Middle frontal gyrus (tissue), 1 donor: ENCODE results near the gene MAN1B1.
"Not testable (repeated sequence)": the region's sequence is repeated elsewhere in the genome, so short reads cannot be mapped to it uniquely, and the experiment has no call there.

Experiments used
- DNase-seq: peaks from one replicate; pipeline ENCODE4 v3.0.0-alpha.2; 2015; ENCODE audit warnings: low spot score; ENCODE audit errors: extremely low spot score

The MAN1B1 gene

DNA sequence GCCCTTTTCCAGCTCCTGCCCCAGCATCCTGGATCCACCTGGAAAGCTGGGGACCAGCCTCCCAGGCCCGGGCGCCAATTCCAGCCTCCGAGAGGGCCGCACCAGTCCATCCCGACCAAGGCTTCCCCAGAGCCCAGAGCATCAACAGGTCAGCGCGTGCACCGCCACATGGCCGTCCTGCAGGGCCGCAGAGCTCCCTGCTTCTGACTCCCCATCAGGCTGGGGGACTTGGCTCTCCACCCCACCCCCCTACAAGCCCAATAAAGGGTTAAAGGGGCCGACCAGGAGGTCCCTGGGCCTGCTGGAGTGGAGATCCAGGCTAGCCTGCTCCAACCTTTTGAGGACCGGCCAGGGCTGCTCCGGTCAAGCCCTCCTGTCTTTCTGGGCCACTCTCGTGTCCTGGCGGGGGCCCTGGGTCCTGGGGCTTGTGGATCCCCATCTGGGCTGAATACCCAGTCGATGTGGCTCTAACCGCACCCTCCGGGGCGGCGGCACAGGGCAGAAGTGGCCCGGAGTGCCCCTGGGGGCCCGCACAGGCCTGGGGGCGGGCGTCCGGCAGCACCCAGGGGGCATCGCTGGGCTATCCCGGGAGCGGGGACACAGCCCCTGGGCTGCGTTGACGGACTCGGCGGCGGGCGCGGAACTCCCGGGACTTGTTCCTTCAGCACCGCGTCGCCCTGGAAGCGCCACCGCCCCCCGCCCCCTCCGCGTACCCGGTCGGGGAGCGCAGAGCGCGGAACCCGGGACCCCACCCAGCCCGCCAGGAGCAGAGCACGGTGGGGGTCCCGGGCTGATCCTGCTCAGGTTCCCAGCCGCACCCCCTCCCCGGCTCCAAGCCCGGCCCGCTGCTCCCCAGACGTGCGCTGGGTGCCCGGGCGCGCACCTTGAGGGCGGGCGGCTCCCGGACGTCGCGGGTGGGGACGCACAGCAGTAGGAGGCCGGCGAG lies 33.5 kb upstream of the MAN1B1 start:
- DNase-seq, result no peak

DNA sequence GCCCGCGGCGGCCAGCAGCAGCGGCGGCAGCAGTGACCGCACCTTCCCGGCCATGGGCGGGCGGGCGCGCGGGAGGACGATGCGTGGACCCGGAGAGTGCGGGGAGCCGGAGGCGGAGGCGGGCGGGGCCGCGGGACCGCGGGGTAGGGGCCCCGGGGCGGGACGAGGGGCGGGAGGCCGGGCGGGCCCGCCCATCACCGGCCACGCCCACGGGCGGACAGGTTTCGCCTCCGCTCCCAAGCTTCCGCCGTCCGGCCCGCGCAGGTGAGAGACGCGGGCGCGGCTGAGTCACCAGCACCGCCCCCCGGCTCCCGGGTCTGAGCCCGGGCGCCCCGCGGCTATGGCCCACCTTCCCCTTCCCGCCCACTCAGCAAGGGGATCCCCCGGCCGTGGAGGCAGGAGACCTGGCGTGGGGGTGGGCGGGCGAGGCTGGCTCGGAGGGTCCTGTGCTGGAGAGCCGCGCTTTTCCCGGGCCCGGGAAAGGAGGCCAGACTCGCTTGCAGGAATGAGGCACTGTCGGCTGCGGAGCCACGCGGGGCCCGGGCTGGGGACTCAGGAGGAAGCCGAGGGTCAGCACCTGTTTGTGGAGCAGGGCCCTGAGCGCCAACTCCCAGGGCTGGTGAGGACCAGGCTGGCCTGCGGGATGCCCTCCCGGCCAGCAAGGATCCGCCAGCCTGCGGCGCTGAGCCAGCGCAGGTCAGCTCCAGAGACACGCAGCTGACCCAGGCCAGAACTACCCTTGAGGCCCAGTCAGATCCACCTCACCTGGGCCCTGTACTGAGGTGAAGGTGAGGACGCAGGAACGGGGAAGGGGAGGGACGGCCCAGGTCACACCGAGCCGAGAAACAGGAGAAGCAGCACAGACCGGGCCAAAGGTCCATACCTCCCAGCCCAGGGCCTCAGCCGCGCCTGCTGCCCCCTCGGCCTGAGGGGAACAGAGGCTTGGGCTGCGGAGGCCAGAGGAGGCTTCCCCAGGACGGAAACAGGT lies 32.5 kb upstream of the MAN1B1 start, which contains the start of gene ENTPD2:
Gene ENTPD2 (minus strand): TSS at position 118 of the 988 bp plus-strand sequence. CDS start 64 bp downstream, at position 54.
- DNase-seq, result no peak

DNA sequence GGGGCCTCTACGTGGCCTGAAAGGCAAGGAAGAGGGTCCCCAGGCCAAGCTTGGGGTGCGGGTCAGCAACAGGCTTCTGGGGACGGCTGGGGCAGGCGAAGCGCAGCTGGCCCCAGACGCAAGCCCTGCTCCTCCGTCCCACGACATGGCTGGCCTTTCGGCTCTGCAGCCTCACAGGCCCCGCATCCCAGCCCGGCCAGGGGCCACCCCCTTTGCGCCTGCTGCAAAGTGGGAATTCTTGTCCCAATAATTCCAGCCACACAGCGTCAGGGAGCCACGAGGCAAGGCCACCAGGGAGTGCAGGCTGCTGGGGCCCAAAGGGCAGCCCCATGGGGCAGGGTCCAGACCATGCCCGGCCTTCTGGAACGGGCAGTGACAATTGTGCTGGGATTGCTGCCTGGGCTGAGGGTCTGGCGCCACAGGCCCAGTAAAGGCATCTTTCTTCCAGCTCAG lies 31.8 kb upstream of the MAN1B1 start:
- DNase-seq, result no peak

DNA sequence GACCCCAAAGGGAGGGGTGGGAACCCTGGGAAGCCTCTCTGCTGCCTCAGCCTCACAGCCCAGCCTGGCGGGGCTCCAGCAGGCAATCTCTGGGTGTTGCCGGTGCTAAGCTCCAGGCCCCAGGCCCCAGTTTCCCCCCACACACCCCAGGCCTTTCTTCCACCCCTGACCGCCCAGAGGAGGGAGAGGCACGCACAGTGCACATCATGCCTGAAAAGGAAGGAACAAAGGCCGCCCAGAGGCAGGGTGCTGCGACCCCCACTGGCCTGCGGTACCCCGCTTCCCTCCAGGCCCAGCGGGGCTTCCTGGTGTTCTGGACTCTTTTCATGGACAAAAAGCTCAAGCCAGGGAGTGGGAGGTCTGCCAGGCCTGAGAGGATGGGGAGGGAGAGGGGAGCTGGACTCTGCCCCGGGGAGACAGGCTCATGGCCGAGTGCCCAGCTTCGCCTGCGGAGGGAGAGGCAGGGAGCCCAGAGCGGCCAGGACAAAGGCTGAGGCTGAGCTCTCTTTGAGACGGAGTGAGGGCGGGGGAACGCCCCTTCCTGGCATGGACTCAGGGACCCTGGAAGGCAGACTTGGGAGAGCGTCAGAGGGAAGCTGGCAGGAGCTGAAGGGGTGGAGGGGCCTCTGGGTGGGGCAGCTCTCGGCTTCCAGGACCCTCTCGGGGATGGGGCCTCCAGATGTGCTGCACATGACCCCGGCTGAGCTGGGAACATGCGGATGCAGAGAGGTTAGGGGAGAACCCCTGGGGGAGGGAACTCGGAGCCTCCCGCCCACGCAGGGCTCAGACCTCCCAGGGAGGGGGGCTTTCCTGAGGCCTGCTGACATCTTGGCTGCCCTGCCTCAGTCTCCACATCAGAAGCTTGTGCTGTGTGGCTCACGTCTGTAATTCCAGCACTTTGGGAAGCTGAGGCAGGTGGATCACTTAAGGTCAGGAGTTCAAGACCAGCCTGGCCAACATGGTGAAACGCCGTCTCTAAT lies 31.1 kb upstream of the MAN1B1 start:
- peak; percentile 84 for DNase-seq

DNA sequence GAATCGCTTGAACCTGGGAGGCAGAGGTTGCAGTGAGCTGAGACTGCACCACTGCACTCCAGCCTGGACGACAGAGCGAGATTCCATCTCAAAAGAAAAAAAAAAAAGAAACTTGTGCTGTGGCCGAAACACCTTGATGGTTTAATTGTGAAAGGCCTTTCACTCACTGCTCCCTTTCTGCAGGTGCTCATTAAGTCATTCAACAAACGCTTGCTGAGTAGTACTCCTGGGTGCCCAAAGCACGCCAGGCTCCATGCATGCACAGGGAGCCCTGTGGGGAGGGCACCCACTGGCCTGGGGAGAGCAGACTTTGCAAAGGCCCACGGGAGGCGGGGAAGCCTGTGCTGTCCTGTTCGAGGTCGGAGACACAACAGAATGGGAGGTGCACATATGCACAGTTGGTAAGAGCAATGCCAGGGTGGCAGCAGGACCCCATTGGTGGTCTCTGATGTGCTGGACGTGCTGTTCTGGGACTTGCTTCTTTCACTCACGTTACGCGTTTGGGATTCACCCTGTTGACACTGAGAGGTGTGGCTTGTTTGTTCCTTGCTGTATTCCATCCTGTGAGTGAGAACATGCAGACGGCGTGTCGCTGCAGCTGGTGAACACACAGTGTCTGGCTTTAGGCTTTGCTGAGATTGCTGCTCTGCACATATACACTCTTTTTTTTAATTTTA lies 29.9 kb upstream of the MAN1B1 start:
- DNase-seq, result no peak

DNA sequence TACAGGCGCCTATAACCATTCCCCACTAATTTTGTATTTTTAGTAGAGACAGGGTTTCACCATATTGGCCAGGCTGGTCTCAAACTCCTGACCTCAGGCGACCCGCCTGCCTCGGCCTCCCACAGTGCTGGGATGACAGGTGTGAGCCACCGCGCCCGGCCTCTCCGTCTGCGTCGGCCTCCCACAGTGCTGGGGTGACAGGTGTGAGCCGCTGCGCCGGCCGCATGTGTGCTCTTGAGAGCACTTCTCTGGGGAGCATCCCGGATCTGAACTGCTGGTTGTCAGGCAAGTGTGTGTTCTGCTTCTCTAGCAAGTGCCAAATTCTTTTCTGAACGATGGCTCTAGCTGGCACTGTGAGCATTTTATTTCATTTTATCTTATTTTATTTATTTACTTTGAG lies 29.2 kb upstream of the MAN1B1 start:
- DNase-seq, result no peak

DNA sequence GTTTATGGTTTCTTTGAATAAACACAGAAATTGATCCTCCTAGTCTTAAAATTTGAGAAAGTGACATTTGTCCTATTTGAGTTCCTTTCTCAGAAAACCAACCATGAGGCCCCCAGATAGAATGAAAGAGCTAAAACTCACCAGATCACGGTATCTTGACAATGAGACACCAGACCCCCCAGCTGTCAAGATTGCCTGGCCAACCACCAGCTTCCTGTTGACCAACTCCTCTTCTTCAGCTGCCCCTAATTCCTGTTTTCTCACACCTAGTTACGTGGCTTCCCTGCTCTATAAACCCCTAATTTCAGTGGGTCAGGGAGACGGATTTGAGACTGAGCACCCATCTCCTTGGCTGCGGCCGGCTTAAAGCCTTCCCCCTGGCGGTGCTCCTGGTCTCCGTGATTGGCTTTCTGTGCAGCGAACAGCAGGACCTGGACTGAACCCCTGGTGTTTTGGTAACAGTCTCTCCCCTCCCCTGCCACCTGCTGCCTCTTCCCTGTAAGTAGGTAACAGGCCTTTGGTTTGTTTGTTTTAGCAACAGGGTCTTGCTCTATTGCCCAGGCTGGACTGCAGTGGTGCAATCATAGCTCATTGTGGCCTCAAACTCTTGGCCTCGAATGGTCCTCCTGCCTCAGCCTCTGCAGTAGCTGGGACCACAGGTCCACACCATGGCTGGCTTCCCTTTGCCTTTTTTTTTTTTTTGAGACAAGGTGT lies 28.1 kb upstream of the MAN1B1 start:
- no peak for DNase-seq

DNA sequence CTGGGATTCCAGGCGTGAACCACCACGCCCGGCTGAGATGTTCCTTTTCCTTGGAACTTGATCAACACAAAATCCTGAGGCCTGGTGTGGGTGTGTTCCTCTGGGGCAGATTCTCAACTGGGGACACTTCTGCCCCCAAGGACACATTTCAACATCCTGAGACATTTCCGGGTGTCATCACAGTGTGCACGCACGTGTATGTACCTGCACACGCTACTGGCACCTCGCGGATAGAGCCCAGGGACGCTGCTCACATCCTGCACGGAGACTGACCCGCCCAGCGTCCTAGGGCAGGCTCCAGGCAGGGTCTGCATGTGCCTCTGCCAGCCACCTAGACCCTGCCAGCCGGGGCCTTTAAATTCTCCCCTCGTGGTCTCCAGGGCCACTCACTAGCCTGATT lies 24.4 kb upstream of the MAN1B1 start:
- no peak for DNase-seq

DNA sequence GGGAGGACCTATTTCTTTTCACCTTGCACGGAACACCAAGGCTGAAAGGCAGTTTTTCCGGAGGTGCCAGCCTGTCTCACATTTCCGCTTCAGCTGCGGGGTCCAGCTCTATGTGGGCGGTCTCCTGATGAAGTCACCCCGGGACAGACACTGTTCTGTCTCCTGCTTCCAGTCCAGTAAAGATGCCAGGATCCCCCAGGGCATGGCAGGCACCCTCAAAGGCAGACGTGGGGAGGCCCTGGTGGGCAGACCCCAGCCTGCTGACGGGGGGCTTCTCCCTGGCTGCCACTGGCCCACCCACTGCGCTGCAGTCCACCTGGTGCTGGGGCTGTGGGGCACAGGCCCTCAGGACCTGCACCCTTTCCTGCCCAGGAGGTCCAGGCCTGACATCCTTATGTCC lies 24.0 kb upstream of the MAN1B1 start:
- not testable (repeated sequence) for DNase-seq

DNA sequence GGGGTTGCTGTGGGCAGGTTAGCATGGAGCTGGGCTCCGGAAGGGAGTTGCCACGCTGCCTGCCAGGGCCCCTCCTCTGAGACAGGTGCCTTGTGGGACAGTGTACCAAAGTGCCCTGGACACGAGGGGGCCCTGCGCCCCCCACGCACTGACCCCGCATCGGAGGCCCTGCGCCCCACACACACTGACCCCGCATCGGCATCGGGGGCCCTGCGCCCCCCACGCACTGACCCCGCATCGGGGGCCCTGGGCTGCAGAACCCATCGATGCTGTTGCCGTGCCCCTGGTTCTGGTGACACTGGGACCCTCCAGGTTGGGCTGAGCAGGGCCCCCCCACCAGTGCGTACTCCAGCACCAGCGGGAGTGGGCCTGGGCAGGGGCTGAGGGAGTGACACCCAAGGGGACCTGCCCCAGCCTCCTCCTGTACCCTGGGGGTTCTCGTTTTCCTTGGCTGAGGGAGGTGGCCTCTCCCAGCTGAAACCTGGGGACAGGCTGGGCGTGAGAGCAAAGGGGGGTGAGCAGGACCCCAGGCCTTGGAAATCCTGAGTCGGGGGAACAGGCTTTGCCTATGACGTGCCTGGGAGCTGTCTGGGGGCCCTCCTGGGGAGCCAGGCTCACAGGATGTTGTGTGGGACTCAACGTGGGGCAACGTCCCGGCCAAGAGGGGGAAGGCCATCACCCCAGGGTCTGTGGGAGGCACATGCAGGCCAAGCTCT lies 23.3 kb upstream of the MAN1B1 start:
- no peak for DNase-seq

DNA sequence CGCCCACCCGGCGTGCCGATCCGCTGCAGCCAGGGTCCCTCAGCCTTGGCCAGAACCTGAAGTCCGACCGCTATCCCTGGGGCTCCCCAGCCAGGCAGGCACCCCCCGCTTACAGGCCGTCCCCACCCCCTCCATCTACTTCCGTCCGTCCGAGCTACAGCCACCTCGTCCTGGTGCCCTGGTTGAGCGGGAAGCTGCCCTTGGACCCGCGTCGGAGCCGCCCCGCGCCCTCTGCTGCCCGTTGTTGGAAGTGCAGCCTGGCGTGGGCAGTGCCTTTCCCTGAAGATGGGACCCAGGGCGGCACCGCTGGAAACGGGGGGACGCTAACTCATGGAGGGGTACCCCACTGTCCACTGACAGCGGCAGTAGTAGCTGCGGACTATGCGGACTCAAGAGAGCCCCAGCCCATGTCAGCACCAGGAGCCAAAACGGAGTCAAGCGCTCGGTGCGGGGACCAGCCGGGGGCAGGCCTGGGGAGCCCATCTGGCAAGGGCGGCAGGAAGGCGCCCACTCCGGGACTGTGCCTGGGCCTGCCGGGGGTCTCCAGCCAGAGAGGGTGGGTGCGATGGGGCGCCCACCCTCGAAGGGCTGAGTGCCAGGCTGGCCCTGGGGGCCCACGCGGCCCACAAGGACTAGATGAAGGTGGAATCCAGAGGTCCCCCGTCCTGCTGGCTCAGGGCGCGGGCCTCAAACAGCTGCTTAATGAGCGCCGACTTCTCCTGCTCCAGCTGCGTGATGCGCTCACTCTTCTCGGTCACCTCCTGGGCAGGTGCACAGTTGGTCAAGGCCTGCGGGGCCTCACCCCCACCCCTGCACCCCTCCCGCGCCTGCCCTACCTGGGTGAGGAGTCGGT lies 22.5 kb upstream of the MAN1B1 start:
- DNase-seq, result no peak

DNA sequence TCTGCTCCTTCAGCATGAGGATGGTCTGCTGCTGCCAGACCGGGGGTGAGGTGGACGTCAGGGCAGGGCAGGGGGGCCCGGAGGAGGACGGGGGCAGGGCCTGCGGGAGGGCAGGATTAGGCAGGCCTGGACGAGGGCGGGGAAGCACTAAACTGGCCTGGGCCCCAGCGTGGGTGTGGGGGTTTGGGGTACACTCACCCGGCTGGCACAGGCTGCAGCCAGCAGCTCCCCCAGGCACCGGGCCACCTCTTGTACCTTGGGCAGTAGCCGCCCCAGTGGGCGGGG lies 22.0 kb upstream of the MAN1B1 start:
- DNase-seq, result no peak

DNA sequence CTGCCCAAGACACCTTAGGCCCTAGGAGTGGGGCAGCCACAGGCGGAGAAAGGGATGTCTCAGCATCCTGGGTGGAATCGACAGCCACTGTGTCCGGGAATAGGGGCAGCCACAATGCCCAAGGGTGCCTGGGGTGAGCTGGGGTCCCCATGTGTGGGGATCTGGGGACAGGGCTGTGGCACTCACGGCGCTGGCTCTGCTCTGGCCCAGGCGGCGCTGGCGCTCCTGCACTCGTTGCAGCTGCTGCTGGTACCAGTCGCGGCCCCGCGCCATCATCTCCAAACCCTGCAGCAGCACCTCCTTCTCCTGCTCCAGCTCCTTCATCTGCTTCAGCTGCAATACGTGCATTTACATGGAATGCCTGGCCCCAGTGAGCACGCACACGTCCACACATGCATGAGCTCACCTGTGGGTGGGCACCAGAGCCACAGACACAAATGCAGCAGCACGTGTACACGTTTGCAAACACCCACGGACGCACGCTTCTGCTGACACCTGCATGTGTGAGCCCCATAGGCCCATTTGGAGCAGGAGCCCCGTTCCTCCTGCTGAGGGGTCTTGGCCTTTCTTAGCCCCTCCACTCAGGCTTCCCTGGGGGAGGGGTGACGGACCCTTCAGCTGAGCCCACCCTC lies 21.3 kb upstream of the MAN1B1 start:
- DNase-seq, result no peak

DNA sequence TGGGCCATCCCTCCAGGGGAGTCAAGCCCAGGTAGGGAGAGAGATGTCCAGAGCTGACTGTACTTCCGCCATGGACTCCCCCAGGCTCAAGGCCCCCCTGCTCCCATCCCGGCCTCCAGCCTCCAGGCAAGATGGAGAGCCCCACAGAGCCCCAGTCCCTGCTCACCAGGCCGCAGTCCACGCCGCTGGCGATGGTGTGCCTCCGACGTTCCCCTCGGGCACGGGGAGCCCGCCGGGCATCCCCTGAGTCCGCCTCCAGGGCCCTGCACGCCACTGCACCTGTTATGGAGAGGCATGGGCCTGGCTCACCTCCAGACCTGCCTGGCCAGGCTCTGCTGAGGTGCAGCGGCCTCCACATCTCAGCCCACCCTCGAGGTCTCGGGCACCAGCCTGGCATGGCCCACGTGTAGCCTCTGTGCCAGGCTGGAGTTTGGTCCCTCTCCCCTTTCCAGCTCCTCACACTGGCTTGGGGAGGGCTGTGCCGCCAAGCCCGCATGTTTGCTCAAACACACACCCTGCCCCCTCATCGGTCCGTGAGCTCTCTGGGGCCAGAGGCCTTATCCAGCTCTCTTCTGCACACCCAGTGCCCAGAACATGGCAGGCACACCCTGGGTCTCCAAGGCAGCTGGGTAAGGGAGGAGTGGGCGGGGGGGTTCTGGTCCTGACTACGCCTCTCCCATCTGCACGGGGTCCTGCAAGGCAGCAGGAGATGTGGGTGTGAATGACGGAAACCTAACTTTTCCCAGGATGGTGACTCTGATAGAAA lies 20.5 kb upstream of the MAN1B1 start:
- no peak for DNase-seq

DNA sequence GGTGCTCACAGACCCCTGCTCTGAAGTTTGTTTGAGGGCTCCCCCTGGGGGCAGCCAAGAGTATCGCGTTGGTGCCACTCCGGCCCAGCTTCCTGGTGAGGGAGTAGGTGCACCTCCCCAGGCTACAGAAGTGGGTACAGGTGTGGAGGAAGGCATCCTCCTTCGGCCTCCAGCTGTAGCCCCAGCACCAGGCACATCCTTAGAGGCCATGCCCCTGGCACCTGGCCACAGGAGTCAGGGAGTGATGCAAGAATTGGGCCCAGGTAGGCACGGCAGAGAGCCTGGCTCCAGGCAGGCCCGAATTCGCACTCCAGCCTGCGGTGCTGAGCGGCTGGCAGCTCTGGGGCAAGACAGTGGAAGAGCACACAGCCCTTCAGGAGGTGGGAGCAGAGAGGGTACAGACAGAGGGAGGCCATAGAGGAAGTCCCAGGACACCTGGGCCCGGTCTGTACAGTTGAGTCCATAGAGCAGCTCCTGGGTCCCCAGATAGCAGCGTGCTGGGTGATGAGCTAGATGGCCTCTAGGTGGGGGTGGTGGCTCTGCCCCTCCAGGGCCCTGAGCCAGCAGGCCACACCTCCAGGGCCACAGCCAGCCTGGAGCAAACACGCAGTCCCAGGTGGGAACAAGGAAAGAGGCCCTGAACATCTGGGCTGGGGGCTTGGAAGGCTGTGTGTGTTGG lies 18.8 kb upstream of the MAN1B1 start:
- peak; percentile 68 for DNase-seq
